ENCODE results near the gene PVRIG. TPM values are rescaled to one million over a fixed set of nuclear protein-coding genes. Genes with fewer than 3 reads are reported as not detected.
"Not testable (repeated sequence)": the region's sequence is repeated elsewhere in the genome, so short reads cannot be mapped to it uniquely, and the experiment has no call there.

PVRIG gene
- total and polyA plus RNA-seq, 2 donors, result 30.7 to 52.3 TPM

GRCh38 chr7:100209493-100209892, 10.3 kb upstream of the PVRIG start:
- Histone ChIP-seq H3K27ac (ENCODE audit: low read depth in 1 of 2, low read length in 1 of 2) (no peak overlapping the region), H3K9me3 (ENCODE audit: control insufficient read depth in 2 of 2, insufficient read depth in 1 of 2, low read length in 1 of 2) (peaks cover 0 to 2% of the 10 kb centered on the region in 2 donors), H3K27me3 (ENCODE audit: control insufficient read depth in 2 of 2, insufficient read depth in 1 of 2, low read length in 1 of 2) (no peaks in the 10 kb centered on the region), H3K4me3 (ENCODE audit: low read length in 2 of 2) (no peak overlapping the region), H3K4me1 (ENCODE audit: control insufficient read depth in 2 of 2, insufficient read depth in 2 of 2, low read length in 2 of 2) (peaks cover 40 to 62% of the 10 kb centered on the region in 2 donors), H3K36me3 (ENCODE audit: control insufficient read depth in 2 of 2, insufficient read depth in 2 of 2, low read length in 1 of 2) (peaks cover 0 to 3% of the 10 kb centered on the region in 2 donors)
- 86% methylated on average over 6 of the region's 6 CpGs for WGBS
- DNase-seq (ENCODE audit: low read depth in 6 of 9, low spot score in 9 of 9), result no peak

GRCh38 chr7:100210805-100211204, 8.9 kb upstream of the PVRIG start:
- Histone ChIP-seq H3K27me3 (ENCODE audit: control insufficient read depth in 2 of 2, insufficient read depth in 1 of 2, low read length in 1 of 2) (no peaks in the 10 kb centered on the region), H3K36me3 (ENCODE audit: control insufficient read depth in 2 of 2, insufficient read depth in 2 of 2, low read length in 1 of 2) (peaks cover 0 to under 1% of the 10 kb centered on the region in 2 donors), H3K4me1 (ENCODE audit: control insufficient read depth in 2 of 2, insufficient read depth in 2 of 2, low read length in 2 of 2) (peaks cover 43 to 74% of the 10 kb centered on the region in 2 donors), H3K9me3 (ENCODE audit: control insufficient read depth in 2 of 2, insufficient read depth in 1 of 2, low read length in 1 of 2) (no peaks in the 10 kb centered on the region), H3K27ac (ENCODE audit: low read depth in 1 of 2, low read length in 1 of 2) (peak overlapping the region; percentile 92), H3K4me3 (ENCODE audit: low read length in 2 of 2) (peak overlapping the region in 1 of 2 donors; percentile 11)
- peak in 3 of 9 donors; percentile 53 to 73 (median 62) for DNase-seq (ENCODE audit: low read depth in 6 of 9, low spot score in 9 of 9)
- WGBS, result 7% methylated on average over 5 of the region's 5 CpGs

GRCh38 chr7:100211342-100211780, 8.4 kb upstream of the PVRIG start:
- WGBS, result 46% methylated on average over 7 of the region's 7 CpGs
- peak overlapping the region; percentile 92 for H3K27ac ChIP-seq (ENCODE audit: low read depth in 1 of 2, low read length in 1 of 2)
- H3K9me3 ChIP-seq (ENCODE audit: control insufficient read depth in 2 of 2, insufficient read depth in 1 of 2, low read length in 1 of 2), result no peaks in the 10 kb centered on the region
- peak overlapping the region; percentile 6 to 11 for H3K4me3 ChIP-seq (ENCODE audit: low read length in 2 of 2)
- peak in 2 of 9 donors; percentile 65 to 83 for DNase-seq (ENCODE audit: low read depth in 6 of 9, low spot score in 9 of 9)
- peaks cover 43 to 78% of the 10 kb centered on the region in 2 donors for H3K4me1 ChIP-seq (ENCODE audit: control insufficient read depth in 2 of 2, insufficient read depth in 2 of 2, low read length in 2 of 2)
- peaks cover 0 to 3% of the 10 kb centered on the region in 2 donors for H3K36me3 ChIP-seq (ENCODE audit: control insufficient read depth in 2 of 2, insufficient read depth in 2 of 2, low read length in 1 of 2)
- no peaks in the 10 kb centered on the region for H3K27me3 ChIP-seq (ENCODE audit: control insufficient read depth in 2 of 2, insufficient read depth in 1 of 2, low read length in 1 of 2)

- no peak for DNase-seq (ENCODE audit: low read depth in 6 of 9, low spot score in 9 of 9)
- H3K4me1 ChIP-seq (ENCODE audit: control insufficient read depth in 2 of 2, insufficient read depth in 2 of 2, low read length in 2 of 2), result peaks cover 46 to 88% of the 10 kb centered on the region in 2 donors
- peak overlapping the region; percentile 50 to 74 for H3K27ac ChIP-seq (ENCODE audit: low read depth in 1 of 2, low read length in 1 of 2)
- no peaks in the 10 kb centered on the region for H3K9me3 ChIP-seq (ENCODE audit: control insufficient read depth in 2 of 2, insufficient read depth in 1 of 2, low read length in 1 of 2)
- no peak overlapping the region for H3K4me3 ChIP-seq (ENCODE audit: low read length in 2 of 2)
- 90% methylated on average over 5 of the region's 5 CpGs for WGBS
- no peaks in the 10 kb centered on the region for H3K27me3 ChIP-seq (ENCODE audit: control insufficient read depth in 2 of 2, insufficient read depth in 1 of 2, low read length in 1 of 2)
- peaks cover 0 to 3% of the 10 kb centered on the region in 2 donors for H3K36me3 ChIP-seq (ENCODE audit: control insufficient read depth in 2 of 2, insufficient read depth in 2 of 2, low read length in 1 of 2)
These were observed 7.0 kb upstream of the PVRIG start for GRCh38 chr7:100212631-100213286.

- Histone ChIP-seq H3K27me3 (ENCODE audit: control insufficient read depth in 2 of 2, insufficient read depth in 1 of 2, low read length in 1 of 2) (no peaks in the 10 kb centered on the region), H3K4me3 (ENCODE audit: low read length in 2 of 2) (no peak overlapping the region), H3K9me3 (ENCODE audit: control insufficient read depth in 2 of 2, insufficient read depth in 1 of 2, low read length in 1 of 2) (no peaks in the 10 kb centered on the region), H3K4me1 (ENCODE audit: control insufficient read depth in 2 of 2, insufficient read depth in 2 of 2, low read length in 2 of 2) (peaks cover 46 to 91% of the 10 kb centered on the region in 2 donors), H3K36me3 (ENCODE audit: control insufficient read depth in 2 of 2, insufficient read depth in 2 of 2, low read length in 1 of 2) (peaks cover 0 to 3% of the 10 kb centered on the region in 2 donors), H3K27ac (ENCODE audit: low read depth in 1 of 2, low read length in 1 of 2) (peak overlapping the region; percentile 15 to 50)
- no peak for DNase-seq (ENCODE audit: low read depth in 6 of 9, low spot score in 9 of 9)
- WGBS, result 86% methylated on average over 6 of the region's 6 CpGs
These were observed 6.1 kb upstream of the PVRIG start for GRCh38 chr7:100213672-100214071.

GRCh38 chr7:100214356-100214755, 5.4 kb upstream of the PVRIG start:
- not testable (repeated sequence) for H3K36me3 ChIP-seq (ENCODE audit: control insufficient read depth in 2 of 2, insufficient read depth in 2 of 2, low read length in 1 of 2); H3K9me3 ChIP-seq (ENCODE audit: control insufficient read depth in 2 of 2, insufficient read depth in 1 of 2, low read length in 1 of 2); H3K27ac ChIP-seq (ENCODE audit: low read depth in 1 of 2, low read length in 1 of 2); H3K27me3 ChIP-seq (ENCODE audit: control insufficient read depth in 2 of 2, insufficient read depth in 1 of 2, low read length in 1 of 2); H3K4me3 ChIP-seq (ENCODE audit: low read length in 2 of 2)
- peaks cover 45 to 91% of the 10 kb centered on the region in 2 donors for H3K4me1 ChIP-seq (ENCODE audit: control insufficient read depth in 2 of 2, insufficient read depth in 2 of 2, low read length in 2 of 2)
- 92% methylated on average over 5 of the region's 5 CpGs for WGBS
- peak in 1 of 9 donors; percentile 54 for DNase-seq (ENCODE audit: low read depth in 6 of 9, low spot score in 9 of 9)

GRCh38 chr7:100215895-100216294, 3.9 kb upstream of the PVRIG start:
- peaks cover 31 to 76% of the 10 kb centered on the region in 2 donors for H3K4me1 ChIP-seq (ENCODE audit: control insufficient read depth in 2 of 2, insufficient read depth in 2 of 2, low read length in 2 of 2)
- peak overlapping the region in 1 of 2 donors; percentile 44 for H3K27ac ChIP-seq (ENCODE audit: low read depth in 1 of 2, low read length in 1 of 2)
- peaks cover 0 to 8% of the 10 kb centered on the region in 2 donors for H3K36me3 ChIP-seq (ENCODE audit: control insufficient read depth in 2 of 2, insufficient read depth in 2 of 2, low read length in 1 of 2)
- WGBS, result 94% methylated on average over 6 of the region's 6 CpGs
- H3K9me3 ChIP-seq (ENCODE audit: control insufficient read depth in 2 of 2, insufficient read depth in 1 of 2, low read length in 1 of 2), result peaks cover 0 to 3% of the 10 kb centered on the region in 2 donors
- DNase-seq (ENCODE audit: low read depth in 6 of 9, low spot score in 9 of 9), result no peak
- no peak overlapping the region for H3K4me3 ChIP-seq (ENCODE audit: low read length in 2 of 2)
- no peaks in the 10 kb centered on the region for H3K27me3 ChIP-seq (ENCODE audit: control insufficient read depth in 2 of 2, insufficient read depth in 1 of 2, low read length in 1 of 2)

GRCh38 chr7:100217934-100218333, 1.8 kb upstream of the PVRIG start:
- H3K27ac ChIP-seq (ENCODE audit: low read depth in 1 of 2, low read length in 1 of 2), result peak overlapping the region; percentile 46 to 100
- H3K9me3 ChIP-seq (ENCODE audit: control insufficient read depth in 2 of 2, insufficient read depth in 1 of 2, low read length in 1 of 2); H3K4me3 ChIP-seq (ENCODE audit: low read length in 2 of 2); H3K27me3 ChIP-seq (ENCODE audit: control insufficient read depth in 2 of 2, insufficient read depth in 1 of 2, low read length in 1 of 2): not testable (repeated sequence)
- peaks cover 13 to 72% of the 10 kb centered on the region in 2 donors for H3K4me1 ChIP-seq (ENCODE audit: control insufficient read depth in 2 of 2, insufficient read depth in 2 of 2, low read length in 2 of 2)
- 0% methylated on average over 2 of the region's 5 CpGs for WGBS
- peaks cover 8 to 28% of the 10 kb centered on the region in 2 donors for H3K36me3 ChIP-seq (ENCODE audit: control insufficient read depth in 2 of 2, insufficient read depth in 2 of 2, low read length in 1 of 2)
- peak in 1 of 9 donors; percentile 49 for DNase-seq (ENCODE audit: low read depth in 6 of 9, low spot score in 9 of 9)

GRCh38 chr7:100219271-100219737, 445 bp upstream of the PVRIG start:
- Histone ChIP-seq H3K9me3 (ENCODE audit: control insufficient read depth in 2 of 2, insufficient read depth in 1 of 2, low read length in 1 of 2) (peaks cover 0 to 7% of the 10 kb centered on the region in 2 donors), H3K27ac (ENCODE audit: low read depth in 1 of 2, low read length in 1 of 2) (peak overlapping the region; percentile 95 to 100), H3K36me3 (ENCODE audit: control insufficient read depth in 2 of 2, insufficient read depth in 2 of 2, low read length in 1 of 2) (peaks cover 21 to 40% of the 10 kb centered on the region in 2 donors), H3K4me1 (ENCODE audit: control insufficient read depth in 2 of 2, insufficient read depth in 2 of 2, low read length in 2 of 2) (peaks cover 12 to 70% of the 10 kb centered on the region in 2 donors), H3K4me3 (ENCODE audit: low read length in 2 of 2) (peak overlapping the region; percentile 71 to 99), H3K27me3 (ENCODE audit: control insufficient read depth in 2 of 2, insufficient read depth in 1 of 2, low read length in 1 of 2) (no peaks in the 10 kb centered on the region)
- DNase-seq (ENCODE audit: low read depth in 6 of 9, low spot score in 9 of 9), result peak in 3 of 9 donors; percentile 59 to 76 (median 59)
- WGBS, result 39% methylated on average over 10 of the region's 10 CpGs

All from thymus (tissue), 11 donors.